HFFc6 (cell line): ENCODE data around the gene PRIM1. TPM values are rescaled to one million over a fixed set of nuclear protein-coding genes. Genes with fewer than 3 reads are reported as not detected.

Experiments
- DNase-seq: peaks from one replicate; pipeline ENCODE4 v3.0.0-alpha.2; 2018
- H3K27ac Mint-ChIP-seq: 2 replicates; pipeline ENCODE4 v1.8.0; 2020; ENCODE audit warnings: mild to moderate bottlenecking, mixed read lengths
- H3K27me3 Mint-ChIP-seq: 2 replicates; pipeline ENCODE4 v1.8.0; 2021; ENCODE audit warnings: mild to moderate bottlenecking, moderate library complexity, mixed read lengths; ENCODE audit not compliant: insufficient read depth
- H3K36me3 Mint-ChIP-seq: 2 replicates; pipeline ENCODE4 v1.8.0; 2021; ENCODE audit warnings: low read depth, mixed read lengths
- H3K4me1 Mint-ChIP-seq: 2 replicates; pipeline ENCODE4 v1.8.0; 2020; ENCODE audit warnings: low read depth, mixed read lengths
- H3K4me3 Mint-ChIP-seq: 2 replicates; pipeline ENCODE4 v1.8.0; 2020; ENCODE audit warnings: mild to moderate bottlenecking, moderate library complexity, mixed read lengths
- H3K9me3 Mint-ChIP-seq: 2 replicates; pipeline ENCODE4 v1.8.0; 2020; ENCODE audit warnings: mild to moderate bottlenecking, mixed read lengths
- total RNA-seq, 6 experiments: library from RNA; stranded (reverse); fragmentation: NEBNext Ultra II Directional; extraction: Animal tissue kit (Norgen Biotek cat#: 25700); gene quantifications; 2 replicates in 1 of 6; 3 replicates in 5 of 6; pipeline ENCODE4 v1.2.3, GENCODE V29; 2021
- TF ChIP-seq, protein P1 (sequence below): fragments of 200-600 bp; sonication (generic); IDR thresholded peaks from 2 replicates; pipeline ENCODE4 v1.5.0; 2021; ENCODE audit warnings: antibody characterized with exemption, mild to moderate bottlenecking

Gene PRIM1
- total RNA-seq, 6 experiments from 2014 or later, result 5.8 to 13.1 (median 10.7) TPM

DNA sequence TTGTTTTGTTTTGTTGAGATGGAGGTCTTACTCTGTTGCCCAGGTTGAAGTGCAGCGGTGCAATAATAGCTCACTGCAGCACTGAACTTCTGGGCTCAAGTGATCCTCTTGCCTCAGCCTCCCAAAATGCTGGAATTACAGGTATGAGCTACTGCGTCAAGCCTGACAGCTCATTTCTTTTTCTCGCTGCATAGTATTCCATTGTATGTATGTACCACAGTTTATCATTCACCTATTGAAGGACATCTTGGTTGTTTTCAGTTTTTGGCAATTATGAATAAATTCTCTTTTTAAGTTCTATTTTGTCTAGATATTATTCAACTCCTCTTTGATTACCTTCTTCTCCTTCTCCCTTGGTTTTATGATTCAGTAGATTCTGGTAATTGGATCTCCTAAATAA lies 24.5 kb upstream of the PRIM1 start:
- Mint-ChIP-seq H3K9me3 (no peaks in the 10 kb centered on the region), H3K36me3 (no peaks in the 10 kb centered on the region), H3K27me3 (peaks cover 7% of the 10 kb centered on the region), H3K4me1 (no peaks in the 10 kb centered on the region), H3K4me3 (no peak overlapping the region), H3K27ac (no peak overlapping the region)
- no peak for DNase-seq
- TF ChIP-seq, protein P1, sequence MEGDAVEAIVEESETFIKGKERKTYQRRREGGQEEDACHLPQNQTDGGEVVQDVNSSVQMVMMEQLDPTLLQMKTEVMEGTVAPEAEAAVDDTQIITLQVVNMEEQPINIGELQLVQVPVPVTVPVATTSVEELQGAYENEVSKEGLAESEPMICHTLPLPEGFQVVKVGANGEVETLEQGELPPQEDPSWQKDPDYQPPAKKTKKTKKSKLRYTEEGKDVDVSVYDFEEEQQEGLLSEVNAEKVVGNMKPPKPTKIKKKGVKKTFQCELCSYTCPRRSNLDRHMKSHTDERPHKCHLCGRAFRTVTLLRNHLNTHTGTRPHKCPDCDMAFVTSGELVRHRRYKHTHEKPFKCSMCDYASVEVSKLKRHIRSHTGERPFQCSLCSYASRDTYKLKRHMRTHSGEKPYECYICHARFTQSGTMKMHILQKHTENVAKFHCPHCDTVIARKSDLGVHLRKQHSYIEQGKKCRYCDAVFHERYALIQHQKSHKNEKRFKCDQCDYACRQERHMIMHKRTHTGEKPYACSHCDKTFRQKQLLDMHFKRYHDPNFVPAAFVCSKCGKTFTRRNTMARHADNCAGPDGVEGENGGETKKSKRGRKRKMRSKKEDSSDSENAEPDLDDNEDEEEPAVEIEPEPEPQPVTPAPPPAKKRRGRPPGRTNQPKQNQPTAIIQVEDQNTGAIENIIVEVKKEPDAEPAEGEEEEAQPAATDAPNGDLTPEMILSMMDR, result no peak

DNA sequence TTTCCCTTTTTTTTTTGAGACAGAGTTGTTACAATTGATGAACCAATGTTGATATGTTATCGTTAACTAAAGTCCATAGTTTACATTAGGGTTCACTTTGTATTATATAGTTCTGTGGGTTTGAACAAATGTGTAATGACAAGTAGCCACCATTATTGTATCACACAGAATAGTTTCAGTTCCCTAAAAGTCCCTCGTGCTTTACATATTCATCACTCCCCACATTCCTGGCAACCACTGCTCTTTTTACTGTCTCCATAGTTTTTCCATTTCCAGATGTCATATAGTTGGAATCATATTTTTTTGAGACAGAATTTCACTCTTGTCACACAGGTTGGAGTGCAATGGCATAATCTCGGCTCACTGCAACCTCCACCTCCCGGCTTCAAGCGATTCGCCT lies 23.5 kb upstream of the PRIM1 start:
- Mint-ChIP-seq H3K4me3 (no peak overlapping the region), H3K27ac (no peak overlapping the region), H3K4me1 (no peaks in the 10 kb centered on the region), H3K9me3 (no peaks in the 10 kb centered on the region), H3K27me3 (peaks cover 9% of the 10 kb centered on the region), H3K36me3 (no peaks in the 10 kb centered on the region)
- DNase-seq, result no peak
- TF ChIP-seq, protein P1, result no peak

DNA sequence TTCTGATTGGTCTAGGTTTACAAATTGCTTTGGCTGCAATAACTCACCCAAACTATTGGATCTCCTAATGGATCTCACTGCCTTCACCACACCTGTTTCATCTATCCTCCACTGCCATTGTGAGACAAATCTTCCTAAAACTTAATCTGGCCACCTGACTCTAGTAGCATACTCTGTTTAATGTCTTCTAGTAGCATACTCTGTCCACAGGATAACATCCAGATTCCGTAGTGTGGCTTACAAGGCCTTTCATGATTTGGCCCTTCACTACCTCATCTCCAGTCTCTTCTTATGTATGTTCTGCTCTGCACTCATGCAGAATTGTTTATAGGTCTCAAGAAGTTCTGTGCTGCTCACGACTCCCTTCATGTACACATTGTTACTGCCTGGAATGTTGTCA lies 21.0 kb upstream of the PRIM1 start:
- Mint-ChIP-seq H3K27ac (no peak overlapping the region), H3K4me3 (no peak overlapping the region), H3K9me3 (no peaks in the 10 kb centered on the region), H3K36me3 (no peaks in the 10 kb centered on the region), H3K27me3 (peaks cover 18% of the 10 kb centered on the region), H3K4me1 (no peaks in the 10 kb centered on the region)
- TF ChIP-seq, protein P1, result no peak
- no peak for DNase-seq

DNA sequence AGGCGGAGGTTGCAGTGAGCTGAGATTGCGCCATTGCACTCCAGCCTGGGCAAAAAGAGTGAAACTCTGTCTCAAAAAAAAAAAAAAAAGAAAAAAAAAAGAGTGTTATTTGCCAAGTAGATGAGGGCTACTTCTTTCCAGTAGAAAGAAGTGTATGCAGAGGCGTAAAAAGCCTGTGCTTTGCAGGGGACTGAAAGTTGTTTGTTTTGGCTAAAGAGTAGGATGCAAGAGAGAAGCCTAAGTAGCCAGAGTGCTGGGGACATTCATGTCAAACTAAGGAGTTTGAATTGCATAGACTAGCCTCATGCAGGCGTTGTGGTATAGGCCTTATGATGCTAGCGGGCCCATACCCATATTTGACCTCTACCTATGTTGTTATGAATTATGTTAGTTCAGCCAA lies 20.5 kb upstream of the PRIM1 start:
- TF ChIP-seq, protein P1, result no peak
- DNase-seq, result no peak
- H3K27me3 Mint-ChIP-seq, result peaks cover 18% of the 10 kb centered on the region
- no peaks in the 10 kb centered on the region for H3K36me3 Mint-ChIP-seq
- H3K9me3 Mint-ChIP-seq, result no peaks in the 10 kb centered on the region
- H3K4me1 Mint-ChIP-seq, result no peaks in the 10 kb centered on the region
- no peak overlapping the region for H3K27ac Mint-ChIP-seq
- H3K4me3 Mint-ChIP-seq, result no peak overlapping the region

DNA sequence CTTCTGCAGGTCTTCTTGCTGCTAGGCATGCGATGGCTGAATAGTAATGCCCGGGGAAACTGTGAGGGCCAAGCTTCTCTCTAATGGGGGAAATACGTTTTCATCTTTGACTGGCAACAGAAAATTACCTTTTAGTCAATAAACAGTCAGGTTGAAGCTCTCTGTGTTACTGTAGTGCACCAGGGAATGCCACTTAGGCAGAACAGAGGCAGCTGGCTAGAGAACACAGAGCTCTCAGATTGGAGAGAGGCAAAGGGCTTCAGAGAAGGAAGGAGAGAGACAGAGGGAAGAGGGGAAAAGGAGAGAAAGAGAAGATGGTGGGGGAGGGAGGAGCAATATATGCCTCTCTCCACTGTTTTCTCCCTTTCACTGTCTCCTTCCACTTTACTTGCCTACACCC lies 17.7 kb upstream of the PRIM1 start:
- Mint-ChIP-seq H3K4me3 (no peak overlapping the region), H3K36me3 (no peaks in the 10 kb centered on the region), H3K4me1 (no peaks in the 10 kb centered on the region; the same call in 1 of the 2 replicates), H3K27ac (no peak overlapping the region), H3K27me3 (peaks cover 20% of the 10 kb centered on the region), H3K9me3 (no peaks in the 10 kb centered on the region)
- TF ChIP-seq, protein P1, result no peak
- no peak for DNase-seq

DNA sequence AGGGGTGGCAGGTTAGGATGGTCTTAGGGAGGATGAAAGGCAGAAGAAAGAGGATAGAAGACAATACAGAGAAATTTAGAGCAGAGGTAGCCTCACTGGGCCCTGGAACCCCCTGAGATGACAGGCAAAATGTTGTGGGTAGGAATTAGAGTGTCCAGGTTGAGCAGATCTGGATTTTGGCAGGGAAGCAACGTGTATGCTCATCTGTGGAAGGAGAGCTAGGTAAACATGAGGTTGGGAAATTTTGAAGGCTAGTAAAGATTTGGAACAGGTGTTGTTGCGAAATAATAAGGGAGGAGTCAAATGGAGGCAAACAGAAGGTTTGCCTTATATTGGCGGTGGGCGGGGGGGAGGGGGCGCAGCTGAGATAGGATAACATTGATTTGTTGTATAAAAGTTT lies 16.3 kb upstream of the PRIM1 start:
- Mint-ChIP-seq H3K4me1 (peaks cover 9% of the 10 kb centered on the region), H3K4me3 (no peak overlapping the region), H3K27me3 (peaks cover 15% of the 10 kb centered on the region), H3K27ac (no peak overlapping the region), H3K9me3 (no peaks in the 10 kb centered on the region), H3K36me3 (no peaks in the 10 kb centered on the region)
- TF ChIP-seq, protein P1, result no peak
- DNase-seq, result no peak
